G401.6 (cell line): Measurements from ENCODE around the gene GCK.

Source experiments
- FAIRE-seq: peaks from 2 replicates; lab custom pipeline; 2012; peaks lifted over from hg19 to GRCh38; lab: Jason Lieb, UNC

GCK gene

DNA sequence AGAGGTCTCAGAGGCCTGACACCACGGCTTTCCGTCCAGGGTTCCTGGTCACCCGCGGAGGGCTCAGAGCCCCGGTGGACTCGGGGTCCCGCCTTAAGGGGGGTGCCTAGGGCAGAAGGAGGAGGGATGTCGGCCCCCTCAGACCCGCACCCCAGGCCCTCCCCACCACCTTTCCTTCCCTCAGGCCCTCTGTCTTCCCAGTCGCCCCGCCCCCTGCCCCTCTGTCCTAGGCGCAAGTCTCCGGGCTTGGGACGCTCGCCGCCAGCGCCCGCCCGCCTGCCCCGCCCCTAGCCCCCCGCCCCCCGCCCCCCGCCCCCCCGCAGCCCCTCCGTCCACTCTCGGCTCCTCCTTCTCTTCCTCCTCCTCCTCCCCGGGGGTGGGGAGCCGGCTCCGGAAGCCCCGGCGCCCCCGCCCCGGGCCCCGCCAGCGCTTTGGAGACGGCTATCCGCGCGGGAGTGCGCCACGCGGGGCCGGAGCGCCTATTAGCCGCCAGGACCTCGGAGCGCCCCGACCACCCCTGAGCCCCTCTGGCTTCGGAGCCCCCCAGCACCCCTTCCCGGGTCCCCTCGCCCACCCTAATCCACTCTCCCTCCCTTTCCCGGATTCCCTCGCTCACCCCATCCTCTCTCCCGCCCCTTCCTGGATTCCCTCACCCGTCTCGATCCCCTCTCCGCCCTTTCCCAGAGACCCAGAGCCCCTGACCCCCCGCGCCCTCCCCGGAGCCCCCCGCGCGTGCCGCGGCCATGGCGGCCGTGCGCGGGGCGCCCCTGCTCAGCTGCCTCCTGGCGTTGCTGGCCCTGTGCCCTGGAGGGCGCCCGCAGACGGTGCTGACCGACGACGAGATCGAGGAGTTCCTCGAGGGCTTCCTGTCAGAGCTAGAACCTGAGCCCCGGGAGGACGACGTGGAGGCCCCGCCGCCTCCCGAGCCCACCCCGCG lies 85.0 kb downstream of the GCK start, which contains the start of gene AEBP1:
TSS of gene AEBP1 (plus strand) at position 423 of the 937 bp plus-strand sequence. CDS start at position 744, 321 bp downstream.
- FAIRE-seq: no peak

DNA sequence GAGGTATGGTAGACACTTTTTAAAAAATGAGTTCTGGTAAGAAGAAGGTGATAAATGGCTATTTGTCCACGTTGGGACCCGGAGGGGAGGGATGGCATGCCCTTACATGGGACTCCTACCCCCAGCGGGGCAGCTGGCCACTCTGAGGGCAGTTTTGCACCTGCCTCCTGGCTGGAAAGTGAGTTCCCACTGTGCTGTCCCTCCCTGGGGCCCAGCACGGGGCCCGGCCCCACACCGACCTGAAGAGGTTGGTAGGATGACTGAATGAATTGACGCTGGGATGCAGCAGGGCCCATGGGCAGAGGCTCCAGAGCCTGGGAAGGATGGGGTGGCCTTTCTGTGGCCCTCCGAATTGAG lies 85.7 kb downstream of the GCK start:
- FAIRE-seq: no peak

DNA sequence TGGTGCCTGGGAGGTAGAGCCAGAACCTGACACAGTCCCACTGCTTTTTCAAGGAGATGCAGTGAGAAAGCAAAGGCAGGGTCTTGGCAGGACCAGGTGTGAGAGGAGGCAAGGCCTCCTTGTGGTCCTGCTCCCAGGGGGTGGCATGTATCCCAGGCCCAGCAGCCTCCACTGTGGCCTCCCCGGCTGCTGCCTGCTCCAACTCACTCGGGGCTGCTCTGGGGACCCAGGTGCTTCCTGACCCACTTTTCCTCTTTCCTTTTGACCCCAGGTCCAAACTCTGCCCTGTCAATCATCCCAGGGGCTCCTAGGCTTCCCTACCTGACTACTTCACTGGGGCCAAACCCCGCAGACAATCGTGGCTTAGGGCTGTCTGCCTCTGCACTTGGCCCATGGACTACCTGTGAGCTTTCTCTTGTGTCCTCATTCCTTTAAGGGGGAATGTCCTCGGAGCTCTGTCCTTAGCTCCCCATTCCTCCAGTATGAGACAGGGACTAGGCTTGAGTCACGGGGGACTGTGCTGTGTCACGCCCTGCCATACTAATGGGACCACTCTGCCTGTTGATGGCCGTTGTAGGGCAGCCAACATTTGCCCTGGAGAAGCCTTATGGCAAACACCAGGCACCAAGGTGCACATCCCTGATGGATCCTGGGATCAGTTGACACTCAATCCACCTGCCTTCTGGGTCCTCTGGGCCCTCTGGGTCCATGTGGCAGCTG lies 86.2 kb downstream of the GCK start:
- FAIRE-seq: no peak

DNA sequence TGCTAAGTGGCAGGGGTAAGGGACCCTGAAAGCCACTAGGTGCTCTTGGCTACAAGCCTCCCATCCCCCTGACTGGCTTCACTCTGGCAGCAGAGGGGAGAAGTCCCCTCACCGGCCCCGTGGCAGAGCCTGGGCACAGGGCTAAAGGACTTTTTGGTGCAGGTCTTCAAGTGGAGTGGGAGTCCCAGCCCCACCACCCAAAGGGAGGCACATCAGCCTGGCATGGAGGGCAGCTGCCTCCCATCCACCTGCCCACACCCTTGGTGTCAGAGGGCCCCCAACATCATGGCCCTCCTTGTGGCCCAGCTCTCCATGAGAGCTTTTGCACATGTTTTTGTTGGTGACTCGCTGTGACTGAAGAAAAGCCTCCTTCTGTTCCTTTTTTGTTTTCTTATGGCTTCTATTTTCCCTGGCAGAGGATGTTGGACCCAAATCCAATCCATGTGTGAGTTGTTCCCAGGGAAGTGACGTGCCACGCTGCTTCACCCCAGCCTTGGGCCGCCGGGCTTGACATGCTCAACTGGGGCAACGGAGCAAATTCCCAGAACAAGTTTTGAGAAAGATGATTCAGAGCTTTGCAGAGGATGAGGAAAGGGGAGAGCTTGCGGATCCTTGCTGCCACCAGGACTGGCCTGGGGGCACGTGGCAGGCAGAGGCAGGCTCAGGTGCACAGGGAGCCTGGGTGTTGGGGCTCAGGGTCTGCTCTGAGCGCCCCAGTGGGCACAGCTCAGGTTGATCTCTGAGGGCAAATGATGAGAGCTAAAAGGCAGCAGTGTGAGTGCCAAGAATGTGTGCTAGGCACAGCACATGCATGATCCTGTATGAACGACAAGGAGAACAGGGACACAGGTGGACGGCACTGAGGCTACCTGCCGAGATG lies 87.0 kb downstream of the GCK start:
- FAIRE-seq: no peak

DNA sequence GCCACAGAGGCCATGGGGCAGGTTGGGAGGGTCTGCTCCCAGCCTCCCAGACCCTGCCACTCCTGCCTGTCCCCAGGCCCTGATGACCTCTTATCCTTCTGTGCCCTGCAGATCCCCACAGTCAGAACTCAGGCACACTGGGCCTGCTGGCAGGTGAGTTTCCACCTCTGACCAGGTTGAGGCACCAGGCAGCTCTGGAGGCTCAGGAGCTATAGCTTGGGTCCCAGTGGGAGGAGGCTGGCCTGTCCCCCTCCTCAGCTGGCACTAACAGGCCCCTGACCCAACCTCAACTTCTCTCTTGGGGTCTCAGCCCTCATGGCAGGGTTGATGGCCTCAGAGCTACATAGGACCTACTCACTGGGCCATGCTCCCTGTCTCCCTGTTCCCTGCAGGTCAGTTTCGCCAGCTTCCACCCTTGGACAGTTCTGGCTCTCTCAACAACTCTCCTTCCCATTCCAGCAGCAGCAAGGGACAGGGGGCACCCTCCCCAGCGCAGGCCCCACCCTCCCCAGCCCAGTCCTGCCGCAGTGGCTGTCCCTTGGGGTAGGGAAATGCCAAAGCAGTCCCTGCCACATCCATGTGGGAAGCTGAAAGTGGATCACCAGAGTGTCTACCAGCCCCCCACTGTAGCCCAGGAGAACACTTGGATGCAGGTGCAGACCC lies 87.8 kb downstream of the GCK start:
- FAIRE-seq: no peak

DNA sequence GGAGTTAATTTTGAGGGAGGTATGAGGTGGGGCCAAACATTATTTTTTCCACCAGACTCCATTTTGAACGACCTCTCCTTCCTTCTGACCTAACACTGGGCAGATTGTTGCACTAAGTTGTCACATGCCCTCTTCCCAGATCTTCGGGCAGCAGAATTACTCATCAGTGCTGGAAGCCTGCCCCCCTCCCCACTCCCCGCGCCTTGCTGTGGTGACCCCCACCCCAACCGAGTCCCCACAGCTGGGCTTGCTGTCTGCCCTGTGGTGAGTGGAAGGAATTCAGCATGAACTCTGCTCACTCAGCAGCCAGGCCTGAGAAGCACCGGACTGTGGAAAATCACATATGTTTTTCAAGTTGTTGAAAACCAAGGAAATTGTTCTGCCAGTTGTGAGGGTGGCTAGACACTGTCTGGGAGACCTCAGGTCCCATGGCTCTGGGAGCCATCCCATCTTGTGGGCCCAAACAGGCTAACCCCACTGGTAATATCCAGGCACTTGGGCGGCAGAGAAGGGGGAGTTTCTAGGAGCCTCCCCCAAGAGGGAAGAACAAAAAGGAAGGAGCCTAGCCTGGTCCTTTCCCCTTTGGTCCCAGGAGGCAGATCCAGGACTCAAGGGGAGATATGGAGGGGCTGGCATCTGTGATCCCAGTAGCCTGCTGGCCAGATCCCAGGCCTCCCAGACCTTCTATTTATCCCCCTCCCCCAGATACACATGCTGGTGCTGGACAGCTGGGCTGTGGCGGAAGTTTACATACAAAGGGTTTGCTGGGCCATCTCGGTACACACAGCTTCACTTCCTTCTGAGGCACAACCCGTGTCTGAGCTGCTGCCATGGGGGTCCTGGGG lies 88.6 kb downstream of the GCK start:
- no peak for FAIRE-seq

DNA sequence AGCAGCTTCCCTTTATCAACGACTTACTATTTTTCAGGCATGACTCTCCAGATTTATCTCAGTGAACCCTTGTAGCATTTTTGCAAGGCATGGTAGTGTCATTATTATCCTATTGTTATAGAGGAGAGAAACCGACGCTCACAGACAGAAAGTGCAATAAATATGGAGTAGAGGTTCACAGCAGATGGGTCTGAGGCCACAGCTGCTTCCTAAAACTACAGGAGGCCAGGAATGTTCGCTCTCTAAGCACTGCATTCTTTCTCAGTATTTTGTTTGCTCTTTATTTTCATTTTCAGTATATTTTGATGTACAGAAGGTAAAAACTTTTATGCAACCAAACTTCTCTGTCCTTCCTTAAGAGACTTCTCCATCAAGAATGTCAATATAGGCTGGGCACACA lies 89.6 kb downstream of the GCK start:
- no peak for FAIRE-seq

DNA sequence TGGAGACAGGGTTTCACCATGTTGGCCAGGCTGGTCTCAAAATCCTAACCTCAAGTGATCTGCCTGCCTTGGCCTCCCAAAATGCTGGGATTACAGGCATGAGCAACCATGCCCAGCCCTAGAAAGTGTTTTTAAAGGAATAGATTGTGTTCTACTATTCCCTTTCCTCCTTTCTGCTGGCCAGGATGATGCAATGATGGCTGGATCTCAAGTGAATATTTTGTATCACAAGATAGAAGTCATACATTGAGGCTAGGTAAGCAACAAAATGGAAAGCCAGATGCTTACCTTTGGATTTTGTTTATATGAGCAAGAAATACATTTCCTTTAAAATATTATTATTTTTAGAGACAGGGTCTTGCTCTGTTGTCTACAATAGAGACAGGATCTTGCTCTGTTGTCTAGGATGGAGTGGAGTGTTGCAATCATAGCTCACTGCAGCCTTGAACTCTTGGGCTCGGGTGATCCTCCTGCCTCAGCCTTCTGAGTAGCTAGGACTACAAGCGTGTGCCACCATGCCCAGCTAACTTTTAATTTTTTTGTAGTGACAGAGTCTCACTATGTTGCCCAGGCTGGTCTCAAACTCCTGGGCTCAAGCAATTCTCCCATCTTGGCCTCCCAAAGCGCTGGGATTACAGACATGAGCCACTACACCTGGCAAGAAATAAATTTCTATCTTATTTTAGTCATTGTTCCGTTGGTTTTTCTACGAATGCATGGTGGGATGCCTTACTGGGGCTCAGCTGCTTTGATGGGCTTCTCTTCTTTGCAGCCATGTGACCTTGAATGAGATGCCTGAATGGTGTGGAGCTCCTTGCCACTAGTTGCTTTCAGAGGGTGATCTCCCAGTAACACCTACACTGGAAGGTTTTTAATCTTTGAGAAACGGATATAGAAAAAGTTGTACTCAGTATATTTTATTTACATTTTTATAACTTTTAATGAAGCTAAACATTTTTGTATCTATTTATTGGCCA lies 90.9 kb downstream of the GCK start:
- no peak for FAIRE-seq

DNA sequence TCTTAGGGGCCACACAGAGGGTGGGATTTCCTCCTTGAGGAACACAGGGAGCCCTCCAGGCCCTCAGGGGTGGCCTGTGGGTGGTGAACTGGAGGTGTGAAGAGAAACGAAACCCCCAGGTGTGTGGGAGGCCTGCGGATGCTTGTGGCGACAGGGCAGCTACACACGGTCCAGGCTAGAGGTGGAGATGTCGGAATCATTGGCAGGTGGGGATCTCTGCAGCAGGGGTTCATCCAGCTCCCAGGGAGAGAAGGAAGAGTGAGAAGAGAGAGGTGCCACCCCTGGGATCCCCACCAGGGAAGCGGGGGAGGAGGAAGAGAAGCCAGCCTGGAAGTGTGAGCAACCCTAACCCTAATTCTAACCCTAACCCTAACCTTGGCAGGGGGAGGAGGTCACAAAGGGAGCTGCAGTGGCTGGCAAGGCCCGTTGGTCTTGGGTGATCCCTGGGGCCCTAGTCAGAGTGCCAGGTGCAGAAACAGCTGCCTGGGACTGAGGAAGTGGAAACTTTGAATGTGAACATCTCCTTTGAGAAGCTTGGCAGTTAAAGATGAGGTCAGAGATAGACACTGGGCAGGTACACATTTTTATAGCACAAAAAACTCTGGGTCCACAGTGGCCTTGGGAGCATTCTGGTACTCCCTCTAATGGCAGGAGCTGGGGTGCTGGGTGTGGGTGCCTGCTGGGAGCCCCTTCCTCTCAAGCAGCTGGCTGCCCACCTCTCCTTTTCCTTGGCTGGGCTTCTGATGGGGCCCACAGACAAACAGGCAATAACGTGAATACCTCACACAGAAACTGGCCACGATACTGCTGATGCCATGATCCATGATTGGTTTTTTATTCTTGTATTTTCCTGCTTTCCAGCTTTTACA lies 91.9 kb downstream of the GCK start:
- no peak for FAIRE-seq

DNA sequence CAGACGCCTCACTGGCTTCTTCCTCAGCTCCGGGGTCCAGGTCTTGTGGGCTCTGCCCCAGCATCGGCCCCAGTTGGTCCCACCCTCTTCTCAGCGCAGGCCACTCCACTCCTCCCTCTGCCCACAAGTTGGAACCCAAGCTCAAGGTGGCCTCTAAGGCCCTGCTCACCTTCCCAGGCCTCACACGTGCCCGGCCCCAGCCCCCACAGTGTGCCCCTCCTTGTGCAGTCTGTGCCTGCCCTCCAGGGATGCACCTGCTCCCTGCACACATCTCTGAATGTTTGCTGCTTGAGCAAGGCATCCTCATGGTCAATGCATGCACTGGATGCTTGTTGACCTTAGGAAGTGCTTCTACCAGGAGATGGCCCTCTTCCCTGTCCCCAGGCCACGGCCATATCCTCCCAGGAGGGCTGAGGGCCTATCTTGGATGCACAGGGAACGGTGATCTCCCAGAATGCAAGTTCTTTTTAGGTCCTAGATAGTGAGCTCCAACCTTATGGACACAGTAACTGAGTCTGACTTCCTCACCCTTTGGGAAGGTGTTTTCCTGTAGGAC lies 92.8 kb downstream of the GCK start:
- FAIRE-seq: no peak

DNA sequence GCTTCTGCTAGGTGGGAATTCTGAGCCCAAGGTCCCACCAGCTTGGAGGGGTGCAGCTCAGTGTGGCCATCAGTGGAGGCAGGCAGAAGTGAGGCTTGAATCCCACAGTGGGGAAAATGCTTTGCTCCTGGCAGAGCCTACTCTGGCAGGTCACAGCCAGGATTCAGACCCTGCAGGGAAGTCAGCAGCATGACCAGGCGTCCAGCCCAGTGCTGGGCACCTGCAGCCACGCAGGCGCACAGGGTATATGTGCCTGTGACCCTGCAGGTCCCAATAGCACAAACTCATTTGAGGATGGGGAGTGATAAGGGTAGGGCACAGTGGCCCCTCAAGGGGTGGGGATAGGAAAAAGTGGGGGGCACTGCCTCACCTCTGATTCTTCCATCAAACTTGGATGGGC lies 93.5 kb downstream of the GCK start:
- FAIRE-seq: no peak

DNA sequence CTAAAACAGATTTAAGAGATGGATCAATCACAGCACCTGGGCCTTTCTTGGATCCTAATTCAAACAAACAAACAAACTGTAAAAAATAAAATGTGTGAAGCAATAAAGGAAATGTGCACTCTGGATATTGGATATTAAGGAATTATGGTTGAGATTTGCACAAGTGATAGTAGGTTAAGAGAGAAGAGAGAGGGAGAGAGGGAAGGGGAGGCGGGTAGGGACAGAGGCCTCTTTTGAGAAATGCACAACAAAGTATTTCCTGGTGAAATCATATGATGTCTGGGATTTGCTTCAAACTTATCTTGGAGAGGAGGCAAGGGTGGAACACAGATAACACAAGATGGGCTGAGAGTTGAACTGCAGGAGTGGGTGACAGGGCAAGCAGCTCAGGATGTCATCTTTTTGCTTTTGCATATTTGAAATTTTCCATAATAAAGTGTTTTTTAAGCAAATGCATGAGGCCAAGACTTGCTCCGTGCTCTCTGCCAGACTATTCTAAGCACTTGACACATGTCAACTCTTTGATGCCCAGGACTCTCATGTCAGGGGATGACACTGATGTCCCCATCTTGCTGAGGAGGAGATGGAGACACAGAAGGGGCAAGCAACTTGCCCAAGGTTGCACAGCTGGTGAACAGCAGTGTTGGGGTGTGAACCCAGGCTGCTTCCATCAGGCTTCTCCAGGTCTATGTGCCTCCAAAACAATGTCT lies 94.2 kb downstream of the GCK start:
- FAIRE-seq: no peak

DNA sequence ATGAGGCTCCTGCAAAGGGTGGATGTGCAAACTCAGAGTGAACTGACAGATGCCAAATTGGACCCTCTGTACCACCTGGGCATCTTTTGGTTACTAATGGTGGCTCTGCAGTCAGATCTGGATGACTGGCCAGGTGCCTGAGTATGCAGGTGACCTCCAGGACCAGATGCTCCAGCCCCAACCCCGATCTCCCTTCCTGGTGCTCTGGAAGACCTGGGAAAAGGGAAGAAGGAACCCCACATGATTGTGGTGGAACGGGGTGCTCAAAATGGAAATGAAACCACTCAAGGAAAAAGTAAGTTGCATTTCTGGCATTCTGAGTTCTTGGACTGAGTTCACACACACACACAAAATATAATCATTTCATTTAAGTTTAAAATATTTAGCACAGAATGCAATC lies 94.9 kb downstream of the GCK start:
- no peak for FAIRE-seq
